Right cardiac atrium (tissue), 5 donors: ENCODE results near the gene SESN2. TPM values are rescaled to one million over a fixed set of nuclear protein-coding genes. Genes with fewer than 3 reads are reported as not detected.
A peak's percentile ranks its signal among the peaks of the same experiment; 100 is the strongest.

ENCODE experiments used
- ATAC-seq, 2 donors: fragments of 200-7000 bp; cut with Tn5 transposase; one replicate each; pipeline versions ENCODE4 v1.8.0 to v1.9.1; 2020; ENCODE audit warnings: moderate library complexity in 2 of 2, mild to moderate bottlenecking in 1 of 2
- DNase-seq, 3 donors: peaks; one replicate each; pipeline ENCODE4 v3.0.0-alpha.2; 2020
- H3K27ac ChIP-seq: one replicate; pipeline ENCODE4 v1.5.1; 2013; ENCODE audit warnings: mild to moderate bottlenecking, low read length, control low read depth, moderate library complexity
- H3K27me3 ChIP-seq: one replicate; pipeline ENCODE4 v1.6.1; 2013; ENCODE audit not compliant: control insufficient read depth, insufficient read depth
- H3K4me1 ChIP-seq: one replicate; pipeline ENCODE4 v1.6.1; 2013; ENCODE audit warnings: low read length; ENCODE audit not compliant: control insufficient read depth, insufficient read depth
- H3K4me3 ChIP-seq: one replicate; pipeline ENCODE4 v1.5.1; 2013; ENCODE audit warnings: low read length, control low read depth
- H3K9me3 ChIP-seq: one replicate; pipeline ENCODE4 v1.6.1; 2013; ENCODE audit warnings: low read length; ENCODE audit not compliant: control insufficient read depth
- WGBS: extraction: QIAGEN DNeasy Blood & Tissue Kit; methylation state at CpG from one replicate; pipeline ENCODE4 v1.1.7; 2013; 5-methylcytosine and 5-hydroxymethylcytosine counted together
- intact Hi-C, 4 donors: fragments of 100-400 bp; cut with DNase I; formaldehyde crosslinking; loops; one replicate each; pipeline versions ENCODE4 v1.11.0 to v1.14.0; 2022 to 2023
- polyA plus RNA-seq: library from polyadenylated mRNA; stranded (reverse); fragments of 200-250 nt; gene quantifications from one replicate; pipeline ENCODE4 v1.2.3, GENCODE V29; 2013
- total RNA-seq, 4 donors: library from RNA; stranded (reverse); fragmentation: NEBNext Ultra II Directional; extraction: Animal tissue kit (Norgen Biotek cat#: 25700); gene quantifications; one replicate each; pipeline ENCODE4 v1.2.1, GENCODE V29; 2021
- donor health status: healthy with polysubstance abuse.
- donor health status: DM: no; HTN: yes; CAD: no.
- donor health status: DM: no; HTN: no; CAD: no.
- donor health status: DM: no; HTN: yes; CAD: no; lungs with severe emphysema.
- donor health status: DM: yes; HTN: yes; CAD: no.

SESN2 gene
- total and polyA plus RNA-seq, 5 donors, result 3.1 to 3.8 (median 3.5) TPM

DNA sequence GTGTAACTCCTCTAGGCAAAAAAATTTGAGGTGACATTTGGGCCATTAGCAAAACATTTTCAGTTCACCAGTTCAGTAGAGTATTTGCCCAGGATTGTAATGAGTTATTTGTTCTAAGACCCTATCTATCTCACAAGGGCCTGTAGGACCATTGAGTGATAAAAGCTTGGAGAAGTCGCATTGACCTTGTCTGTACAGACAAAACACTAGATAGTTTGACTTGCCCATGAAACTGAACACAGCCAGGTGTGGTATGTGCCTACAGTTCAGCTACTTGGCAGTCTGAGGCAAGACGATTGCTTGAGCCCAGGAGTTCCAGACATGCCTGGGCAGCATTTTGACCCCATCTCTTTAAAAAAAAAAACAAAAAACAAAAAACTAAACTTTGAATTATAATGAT, 20.3 kb upstream of the SESN2 start:
- DNase-seq (no peak), ATAC-seq (no peak)
- Histone ChIP-seq H3K4me3 (no peak overlapping the region), H3K4me1 (peaks cover 5% of the 10 kb centered on the region), H3K9me3 (no peaks in the 10 kb centered on the region), H3K27ac (peak overlapping the region; percentile 39), H3K27me3 (no peaks in the 10 kb centered on the region)
- 53% methylated on average over 2 of the region's 2 CpGs for WGBS
- intact Hi-C loops, result no loop called here

DNA sequence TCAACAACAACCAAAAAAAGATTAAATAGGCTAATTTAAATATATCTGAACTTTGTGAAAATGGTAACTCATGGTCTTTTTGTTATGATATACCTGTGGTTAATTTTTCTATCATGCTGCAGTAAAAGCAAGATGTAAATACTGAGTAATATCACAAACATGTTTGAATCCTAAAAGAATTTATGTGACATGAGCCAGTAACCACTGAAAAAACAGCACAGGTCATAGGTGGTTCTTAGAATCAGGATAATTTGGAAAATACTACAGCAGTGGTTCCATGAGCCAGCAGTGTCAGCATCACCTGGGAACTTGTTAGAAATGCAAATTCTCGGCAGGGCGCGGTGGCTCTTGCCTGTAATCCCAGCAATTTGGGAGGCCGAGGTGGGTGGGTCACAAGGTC, 19.3 kb upstream of the SESN2 start:
- Histone ChIP-seq H3K4me1 (peaks cover 5% of the 10 kb centered on the region), H3K27ac (no peak overlapping the region), H3K9me3 (no peaks in the 10 kb centered on the region), H3K27me3 (no peaks in the 10 kb centered on the region), H3K4me3 (no peak overlapping the region)
- intact Hi-C loops, result loop anchor here in 1 of 4 donors (10.0 kb wide), 1 partner anchor 85 kb away; the partner anchor contains the start of gene MED18
- DNase-seq, result peak in 1 of 3 donors; percentile 46
- WGBS, result 93% methylated on average over 4 of the region's 4 CpGs
- ATAC-seq, result no peak

DNA sequence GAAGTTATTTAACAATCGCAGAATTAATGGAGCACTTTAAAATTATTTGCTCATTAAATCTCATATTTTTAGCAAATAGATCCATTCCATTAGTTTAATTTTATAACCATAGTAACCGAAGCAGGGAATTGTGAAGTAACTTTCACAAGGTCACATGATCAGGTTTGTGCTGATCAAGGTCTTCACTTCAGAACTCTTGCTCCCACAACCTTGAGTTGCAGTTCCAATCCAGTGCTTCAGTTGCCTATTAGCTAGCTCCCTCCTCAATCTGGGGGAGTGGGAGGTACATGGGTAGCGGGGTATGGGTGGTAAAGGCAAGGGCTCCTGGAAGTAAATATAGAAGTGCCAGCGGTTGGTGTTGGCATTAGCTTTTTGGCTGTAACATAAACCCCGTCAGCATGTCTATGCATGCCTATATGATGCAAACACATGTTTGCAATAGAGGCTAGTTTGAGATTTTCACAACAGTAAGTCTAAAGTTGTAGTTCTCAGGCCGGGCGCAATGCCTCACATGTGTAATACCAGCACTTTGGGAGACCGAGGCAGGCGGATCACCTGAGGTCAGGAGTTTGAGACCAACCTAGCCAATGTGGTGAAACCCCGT, 17.6 kb upstream of the SESN2 start:
- Histone ChIP-seq H3K27me3 (no peaks in the 10 kb centered on the region), H3K27ac (no peak overlapping the region), H3K4me3 (no peak overlapping the region), H3K4me1 (peaks cover 5% of the 10 kb centered on the region), H3K9me3 (no peaks in the 10 kb centered on the region)
- 94% methylated on average over 10 of the region's 10 CpGs for WGBS
- intact Hi-C loops, result loop anchor here in 1 of 4 donors (10.0 kb wide), 1 partner anchor 83 kb away; the partner anchor contains the start of gene MED18
- ATAC-seq (no peak), DNase-seq (no peak)

DNA sequence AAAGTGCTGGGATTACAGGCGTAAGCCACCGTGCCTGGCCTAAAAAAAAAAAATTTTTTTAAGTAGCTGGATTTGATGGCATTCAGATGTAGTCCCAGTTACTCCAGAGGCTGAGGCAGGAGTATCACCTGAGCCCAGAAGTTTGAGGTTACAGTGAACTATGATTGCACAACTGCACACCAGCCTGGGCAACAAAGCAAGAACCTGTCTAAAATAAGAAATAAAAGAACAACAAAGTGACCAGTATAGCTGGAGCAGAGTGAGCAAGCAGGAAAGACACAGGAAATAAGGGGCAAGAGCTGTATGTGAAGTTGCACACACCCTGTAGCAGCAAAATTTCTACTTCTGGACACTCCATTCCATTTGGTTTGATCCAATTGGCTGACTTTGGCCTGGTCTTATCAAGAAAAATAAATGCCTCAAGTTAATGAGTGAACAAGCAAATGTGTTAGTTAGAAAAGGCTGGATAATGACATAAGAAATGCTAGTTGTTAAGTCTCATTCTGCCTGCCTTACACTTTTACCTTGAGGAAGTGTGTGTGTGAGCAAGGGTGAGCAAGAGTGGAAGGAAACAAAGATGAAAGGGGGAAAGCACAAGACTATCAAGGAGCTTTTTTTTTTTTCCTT, 15.5 kb upstream of the SESN2 start:
- no peaks in the 10 kb centered on the region for H3K27me3 ChIP-seq

DNA sequence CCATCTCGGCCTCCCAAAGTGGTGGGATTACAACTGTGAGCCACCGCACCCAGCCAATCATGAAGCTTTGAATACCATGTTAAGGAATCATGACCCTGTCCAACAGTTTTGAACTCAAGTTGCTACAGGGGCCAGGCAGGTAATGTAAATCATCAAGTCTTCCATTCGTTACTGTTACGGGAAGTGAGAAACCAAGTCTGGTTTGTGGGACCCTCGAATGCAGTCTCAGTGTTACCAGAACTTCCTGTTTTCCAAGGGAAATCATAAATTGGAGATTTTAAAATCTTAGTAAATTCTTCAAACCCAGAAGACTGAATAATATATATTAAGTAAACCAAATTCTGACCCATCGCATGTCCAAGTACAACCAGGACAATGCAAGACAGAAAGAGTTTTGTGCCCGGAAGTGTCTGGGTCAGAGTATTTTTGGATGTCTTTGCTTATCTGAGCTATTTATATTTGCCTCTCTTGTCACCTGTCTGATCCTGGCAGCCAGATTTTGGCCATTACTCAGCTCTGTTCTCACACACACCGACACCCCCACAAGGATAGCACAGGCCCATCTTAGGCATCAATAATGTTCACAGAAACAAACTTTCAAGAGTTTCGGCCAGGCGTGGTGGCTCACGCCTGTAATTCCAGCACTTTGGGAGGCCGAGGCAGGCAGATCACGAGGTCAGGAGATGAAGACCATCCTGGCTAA, 14.6 kb upstream of the SESN2 start:
- intact Hi-C loops, result loop anchor here in 1 of 4 donors (10.0 kb wide), 1 partner anchor 80 kb away; the partner anchor contains the start of gene MED18
- no peak overlapping the region for H3K4me3 ChIP-seq
- peak overlapping the region; percentile 68 for H3K27ac ChIP-seq
- ATAC-seq (no peak), DNase-seq (peak in 1 of 3 donors; percentile 38)
- H3K27me3 ChIP-seq, result no peaks in the 10 kb centered on the region
- H3K4me1 ChIP-seq, result peaks cover 3% of the 10 kb centered on the region
- no peaks in the 10 kb centered on the region for H3K9me3 ChIP-seq
- 71% methylated on average over 13 of the region's 13 CpGs for WGBS

More for the DNA sequence above, 15.5 kb upstream of the SESN2 start:
- 77% methylated on average over 2 of the region's 2 CpGs for WGBS
- DNase-seq, result no peak
- Histone ChIP-seq H3K4me3 (no peak overlapping the region), H3K9me3 (no peaks in the 10 kb centered on the region), H3K27ac (peak overlapping the region; percentile 32), H3K4me1 (peaks cover under 1% of the 10 kb centered on the region)
- ATAC-seq, result no peak
- intact Hi-C loops, result loop anchor here in 1 of 4 donors (10.0 kb wide), 1 partner anchor 81 kb away; the partner anchor contains the start of gene MED18

DNA sequence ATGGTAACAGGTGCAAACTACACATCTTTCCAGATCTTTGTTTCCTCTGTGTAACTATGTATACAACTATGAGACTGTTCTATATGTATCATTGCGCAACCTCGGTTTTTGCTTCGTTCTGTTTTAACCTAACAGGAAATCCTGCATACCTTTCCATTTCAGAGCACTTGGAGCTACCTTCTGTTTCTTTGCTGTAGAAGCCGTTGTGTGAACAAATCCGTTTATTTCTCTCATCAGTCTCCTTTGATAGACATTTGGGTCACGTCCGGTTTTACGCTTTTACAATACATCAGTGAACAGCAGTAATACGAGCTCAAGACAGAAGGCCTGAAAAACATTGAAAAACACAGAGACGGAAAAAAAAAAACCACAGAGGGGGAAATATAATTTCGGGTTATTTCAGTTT, 12.9 kb upstream of the SESN2 start:
- Histone ChIP-seq H3K27me3 (no peaks in the 10 kb centered on the region), H3K9me3 (no peaks in the 10 kb centered on the region), H3K4me1 (peaks cover 3% of the 10 kb centered on the region), H3K4me3 (peak overlapping the region; percentile 50), H3K27ac (no peak overlapping the region)
- WGBS, result 46% methylated on average over 11 of the region's 11 CpGs
- intact Hi-C loops, result loop anchor here in 1 of 4 donors (10.0 kb wide), 1 partner anchor 78 kb away; the partner anchor contains the start of gene MED18
- DNase-seq (no peak), ATAC-seq (no peak)

DNA sequence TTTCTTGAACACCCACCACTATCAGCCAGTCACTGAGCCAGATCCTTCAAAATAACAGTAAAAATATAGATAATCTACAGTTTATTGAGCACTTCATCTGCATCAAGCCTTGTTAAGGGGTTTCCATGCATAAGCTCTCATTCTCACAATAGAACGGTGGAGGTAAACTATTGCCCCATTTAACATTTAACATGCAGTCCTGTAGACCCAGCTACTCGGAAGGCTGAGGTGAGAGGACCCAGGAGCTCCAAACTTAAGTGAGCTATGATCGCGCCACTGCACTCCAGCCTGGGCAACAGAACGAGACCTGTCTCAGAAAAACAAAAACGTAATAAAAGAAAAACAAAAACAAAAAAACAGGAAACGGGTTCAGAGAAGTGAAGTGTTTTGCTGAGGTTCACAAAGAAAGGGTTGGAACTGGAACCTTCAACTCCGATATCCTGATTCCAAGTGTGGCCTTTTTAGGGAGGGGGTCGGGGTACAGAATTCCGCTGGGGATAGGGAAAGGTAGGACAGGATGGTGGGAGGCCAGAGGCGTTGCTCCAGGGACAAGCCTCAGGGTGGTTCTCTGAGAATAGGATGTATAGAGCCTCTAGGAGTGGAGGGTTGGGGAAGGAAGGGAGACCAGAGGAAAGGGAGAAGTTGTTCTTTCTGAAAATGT, 11.6 kb upstream of the SESN2 start:
- DNase-seq, result no peak
- peak overlapping the region; percentile 93 for H3K27ac ChIP-seq
- no peaks in the 10 kb centered on the region for H3K27me3 ChIP-seq
- H3K4me3 ChIP-seq, result peak overlapping the region; percentile 15
- H3K4me1 ChIP-seq, result peaks cover 3% of the 10 kb centered on the region
- H3K9me3 ChIP-seq, result no peaks in the 10 kb centered on the region
- peak in 1 of 2 donors; percentile 1 for ATAC-seq
- WGBS, result 58% methylated on average over 11 of the region's 11 CpGs
- intact Hi-C loops, result loop anchor here in 1 of 4 donors (10.0 kb wide), 1 partner anchor 77 kb away; the partner anchor contains the start of gene MED18

DNA sequence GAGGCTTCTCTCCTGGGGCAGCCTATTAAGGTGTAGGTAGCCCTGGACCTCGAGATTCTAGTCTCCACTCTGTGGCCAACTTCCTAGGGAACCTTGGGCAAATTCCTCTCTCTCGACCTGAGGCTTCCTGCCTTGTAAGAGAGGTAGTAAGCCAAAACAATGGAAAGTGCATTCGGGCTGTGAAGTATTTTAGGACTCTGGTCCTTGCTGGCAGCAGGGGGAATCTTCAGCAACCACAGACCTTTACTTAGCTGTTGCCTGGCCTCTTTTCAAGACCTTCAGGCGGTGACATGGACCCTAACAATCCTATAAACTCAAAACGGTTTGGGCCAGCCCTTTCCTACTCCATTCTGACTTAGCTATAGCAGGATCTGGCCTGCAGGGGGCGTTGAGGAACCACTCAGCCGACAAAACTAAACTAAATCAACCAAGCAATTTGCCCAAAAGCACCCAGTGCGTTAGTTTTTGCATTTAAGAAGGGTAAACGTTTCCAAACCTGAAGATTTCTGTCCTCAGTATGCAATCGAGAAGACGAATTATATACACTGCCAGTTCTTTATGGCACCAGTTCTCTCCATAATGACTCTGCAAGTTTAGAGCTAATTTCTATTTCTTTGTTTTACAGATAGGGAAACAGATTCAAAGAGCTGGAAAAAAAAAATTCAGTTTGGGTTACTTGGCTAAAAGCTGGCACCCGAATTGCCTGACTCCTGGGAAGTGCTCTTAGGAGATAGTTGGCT, 10.9 kb upstream of the SESN2 start:
- peak; percentile 50 to 56 for ATAC-seq
- DNase-seq, result peak; percentile 73 to 91 (median 85)
- intact Hi-C loops, result loop anchor here in 1 of 4 donors (10.0 kb wide), 1 partner anchor 76 kb away; the partner anchor contains the start of gene MED18
- Histone ChIP-seq H3K9me3 (no peaks in the 10 kb centered on the region), H3K4me1 (peaks cover 3% of the 10 kb centered on the region), H3K27me3 (no peaks in the 10 kb centered on the region), H3K27ac (peak overlapping the region; percentile 93), H3K4me3 (no peak overlapping the region)
- 4% methylated on average over 12 of the region's 12 CpGs for WGBS

DNA sequence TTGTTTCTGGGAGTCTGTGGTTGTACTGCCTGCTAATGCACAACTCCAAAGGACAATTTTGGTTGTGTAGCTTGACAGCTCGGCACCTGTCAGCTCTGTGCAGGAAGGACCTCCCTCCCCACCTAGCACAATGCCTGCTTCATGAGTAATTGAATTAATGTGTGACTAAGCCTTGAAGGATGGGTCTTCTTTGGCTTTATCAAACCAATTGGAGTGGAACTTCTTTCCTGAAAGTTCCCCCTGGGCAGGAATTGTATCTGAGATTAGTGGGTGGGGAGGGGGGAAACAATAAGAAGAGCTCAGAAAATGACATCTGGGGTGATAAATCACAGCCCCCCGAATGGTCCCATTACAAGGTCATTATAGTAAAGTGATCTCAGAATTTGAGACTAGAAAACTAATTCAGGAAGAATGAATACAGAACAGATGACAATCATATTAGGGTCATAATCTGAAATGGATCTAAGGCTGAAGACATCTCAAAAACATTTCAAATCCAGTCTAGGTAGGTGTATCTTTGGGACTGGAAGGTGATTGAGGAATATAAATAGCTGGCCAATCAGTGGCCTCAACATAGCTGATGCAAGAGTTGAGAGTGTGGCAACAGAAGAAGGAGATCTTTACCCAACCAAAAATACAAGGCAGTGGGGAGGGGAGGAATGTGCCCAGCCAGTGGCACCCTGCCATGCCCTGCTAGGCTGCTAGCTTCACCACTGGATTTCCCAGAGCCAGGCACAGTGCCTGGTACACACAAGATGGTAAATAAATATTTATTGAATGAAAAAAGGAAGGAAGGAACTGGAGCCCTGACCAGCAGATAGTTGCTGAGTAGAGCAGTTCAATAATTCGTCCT, 10.1 kb upstream of the SESN2 start:
- Histone ChIP-seq H3K4me3 (no peak overlapping the region), H3K4me1 (peaks cover 3% of the 10 kb centered on the region), H3K27me3 (no peaks in the 10 kb centered on the region), H3K9me3 (no peaks in the 10 kb centered on the region), H3K27ac (peak overlapping the region; percentile 57)
- intact Hi-C loops, result loop anchor here in 1 of 4 donors (10.0 kb wide), 1 partner anchor 76 kb away; the partner anchor contains the start of gene MED18
- 22% methylated on average over 3 of the region's 3 CpGs for WGBS
- ATAC-seq (no peak), DNase-seq (peak; percentile 45 to 75 (median 73))
